Kidney tubule cell (primary cell): Measurements from ENCODE around the gene ARL4D.
"Not testable (repeated sequence)": the region's sequence is repeated elsewhere in the genome, so short reads cannot be mapped to it uniquely, and the experiment has no call there.

Experiments
- DNase-seq: peaks from one replicate; pipeline ENCODE4 v3.0.0-alpha.2; 2018; ENCODE audit warnings: low spot score

The ARL4D gene, protein sequence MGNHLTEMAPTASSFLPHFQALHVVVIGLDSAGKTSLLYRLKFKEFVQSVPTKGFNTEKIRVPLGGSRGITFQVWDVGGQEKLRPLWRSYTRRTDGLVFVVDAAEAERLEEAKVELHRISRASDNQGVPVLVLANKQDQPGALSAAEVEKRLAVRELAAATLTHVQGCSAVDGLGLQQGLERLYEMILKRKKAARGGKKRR

DNA sequence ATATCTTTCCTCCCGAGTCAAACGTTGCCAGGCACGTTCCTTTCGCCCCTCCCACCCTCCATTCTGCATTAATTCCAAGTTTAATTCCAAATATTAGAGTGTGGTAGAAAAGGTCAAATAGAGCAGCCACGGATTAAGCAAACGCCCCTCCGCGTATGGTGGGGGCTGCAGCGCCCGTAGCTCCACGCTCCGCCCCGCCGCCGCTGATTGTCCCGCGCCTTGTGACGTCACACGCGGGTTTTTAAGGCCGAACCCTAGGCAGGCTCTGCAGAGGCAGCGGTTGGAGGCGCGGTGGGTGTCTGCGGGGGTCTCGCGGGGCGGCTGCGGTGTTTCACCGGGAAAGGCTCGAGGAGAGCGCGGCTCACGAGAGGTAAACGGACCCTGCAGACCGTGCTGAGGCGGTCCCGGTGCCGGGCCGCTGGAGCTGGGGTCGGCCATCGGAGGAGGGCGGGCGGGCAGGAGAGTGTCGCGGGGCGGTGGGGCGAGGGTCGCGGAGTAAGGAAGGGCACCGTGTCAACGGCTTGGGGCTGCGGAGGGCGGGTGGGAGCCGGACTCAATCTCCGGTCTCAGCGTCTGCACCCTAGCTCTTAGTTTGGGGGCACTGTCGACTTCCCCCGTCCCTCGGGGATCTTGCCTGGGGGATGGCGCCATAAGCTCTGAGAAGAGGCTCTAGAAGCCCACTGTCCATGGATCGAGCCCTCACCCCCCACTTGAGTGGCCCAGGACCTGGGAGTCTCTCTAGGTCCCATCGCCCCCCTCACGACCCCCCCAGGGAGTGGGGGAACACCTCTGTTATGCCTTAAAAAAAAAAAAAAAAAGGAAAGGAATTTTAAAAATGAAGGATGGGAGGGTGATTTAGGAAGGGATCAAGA is at the start of gene ARL4D:
TSS of gene ARL4D (plus strand) at position 270 of the 872 bp plus-strand sequence. CDS start 740 bp downstream, outside the sequence.
- peak; percentile 67 for DNase-seq

DNA sequence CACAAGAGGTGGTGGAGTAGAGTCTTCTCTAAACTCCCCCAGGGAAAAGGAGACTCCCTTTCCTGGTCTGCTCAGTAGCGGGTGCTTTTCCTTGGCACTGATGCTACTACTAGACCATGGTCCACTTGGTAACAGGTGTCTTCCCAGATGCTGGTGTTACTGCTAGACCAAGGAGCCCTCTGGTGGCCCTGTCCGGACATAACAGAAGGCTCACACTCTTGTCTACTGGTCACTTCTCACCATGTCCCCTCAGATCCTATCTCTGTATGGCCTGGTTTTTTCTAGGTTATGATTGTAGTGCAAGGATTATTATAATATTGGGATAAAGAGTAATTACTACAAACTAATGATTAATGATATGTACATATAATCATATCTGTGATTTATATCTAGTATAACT is 49.7 kb upstream of the ARL4D start:
- DNase-seq: no peak

DNA sequence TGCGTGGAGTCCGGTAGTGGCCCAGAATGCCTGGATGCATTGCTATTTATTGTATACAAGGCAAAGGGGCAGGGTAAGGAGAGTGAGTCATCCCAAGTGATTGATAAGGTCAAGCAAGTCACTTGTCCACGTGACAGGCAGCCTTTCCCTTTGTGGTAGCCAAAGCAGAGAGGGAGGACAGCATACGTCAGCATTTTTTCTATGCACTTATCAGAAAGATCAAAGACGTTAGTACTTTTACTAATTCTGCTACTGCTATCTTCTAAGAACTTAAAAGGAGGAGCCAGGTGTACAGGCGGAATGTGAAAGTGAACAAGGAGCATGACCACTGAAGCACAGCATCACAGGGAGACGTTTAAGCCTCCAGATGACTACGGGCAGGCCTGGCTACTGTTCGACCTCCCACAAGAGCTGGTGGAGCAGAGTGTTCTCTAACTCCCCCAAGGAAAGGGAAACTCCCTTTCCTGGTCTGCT is 47.9 kb upstream of the ARL4D start:
- DNase-seq: no peak

DNA sequence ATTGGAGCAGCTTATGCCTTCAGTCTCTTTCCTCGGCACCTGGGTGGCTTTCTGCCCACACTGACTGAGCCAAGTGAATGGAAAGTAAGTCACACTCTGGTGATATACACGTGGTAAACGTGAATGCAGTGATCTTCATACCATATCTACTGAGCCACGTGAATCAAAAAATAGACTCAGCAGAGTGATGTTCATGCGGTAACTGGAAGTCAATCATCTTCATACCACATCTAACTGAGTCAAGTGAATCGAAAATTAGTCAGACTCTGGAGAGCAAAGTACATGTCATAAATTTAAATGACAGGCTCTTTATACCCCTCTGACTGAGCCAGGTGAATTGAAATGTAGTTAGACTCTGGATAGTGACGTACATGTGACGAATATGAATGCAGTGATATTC is 47.1 kb upstream of the ARL4D start:
- DNase-seq: peak; percentile 51

DNA sequence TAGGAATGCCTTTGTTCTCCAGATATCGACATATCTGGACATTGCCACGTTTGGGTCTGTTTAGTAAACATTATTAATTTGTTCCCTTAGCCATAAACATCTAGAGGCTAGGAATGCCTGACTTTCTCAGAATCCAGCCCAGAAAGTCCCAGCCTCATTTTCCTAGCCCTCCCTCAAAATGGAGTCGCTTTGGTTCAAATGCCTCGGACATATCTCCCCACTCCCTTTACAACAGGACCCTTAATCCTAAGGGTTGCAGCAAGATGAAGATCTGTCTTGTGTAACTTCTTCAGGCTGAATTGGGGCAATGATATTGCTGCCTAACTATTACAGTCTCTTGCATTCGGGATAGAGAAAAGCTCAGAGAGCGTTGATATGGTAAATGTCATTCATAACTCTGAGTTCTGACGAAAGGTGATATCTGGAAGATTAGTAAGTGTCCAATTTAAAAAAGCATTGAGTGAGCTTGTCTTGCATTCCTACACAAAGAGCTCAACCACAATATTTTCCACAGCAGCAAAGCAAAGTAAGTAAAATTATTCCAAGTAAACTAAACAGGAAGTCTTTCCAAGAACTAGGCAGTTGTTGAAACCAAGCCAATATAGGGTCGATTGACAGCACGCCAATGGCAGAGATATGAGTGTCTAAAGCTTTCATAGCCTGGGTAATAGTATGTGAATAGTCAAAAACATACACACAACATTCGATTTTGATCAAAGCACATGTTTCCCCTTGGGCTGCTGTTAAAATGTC is 46.0 kb upstream of the ARL4D start:
- DNase-seq: no peak

DNA sequence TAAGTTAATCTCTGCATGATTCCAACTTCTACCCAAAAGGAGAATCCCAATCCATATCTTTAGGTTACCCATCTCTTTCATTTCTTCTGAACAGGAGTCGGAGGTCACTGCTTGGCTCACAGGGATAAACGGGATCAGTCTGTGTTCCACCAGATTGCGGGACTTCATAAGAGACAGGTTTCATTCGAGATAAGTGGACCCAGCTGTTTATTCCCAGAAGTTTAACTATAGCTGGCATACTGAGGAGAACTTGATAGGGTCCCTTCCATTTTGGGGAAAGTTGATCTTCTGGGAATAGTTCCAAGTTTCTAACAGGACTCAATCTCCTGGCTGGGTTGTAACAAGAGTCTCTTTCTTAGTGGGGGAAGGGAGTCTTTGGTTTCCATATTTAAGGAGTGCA is 45.4 kb upstream of the ARL4D start:
- DNase-seq: no peak

DNA sequence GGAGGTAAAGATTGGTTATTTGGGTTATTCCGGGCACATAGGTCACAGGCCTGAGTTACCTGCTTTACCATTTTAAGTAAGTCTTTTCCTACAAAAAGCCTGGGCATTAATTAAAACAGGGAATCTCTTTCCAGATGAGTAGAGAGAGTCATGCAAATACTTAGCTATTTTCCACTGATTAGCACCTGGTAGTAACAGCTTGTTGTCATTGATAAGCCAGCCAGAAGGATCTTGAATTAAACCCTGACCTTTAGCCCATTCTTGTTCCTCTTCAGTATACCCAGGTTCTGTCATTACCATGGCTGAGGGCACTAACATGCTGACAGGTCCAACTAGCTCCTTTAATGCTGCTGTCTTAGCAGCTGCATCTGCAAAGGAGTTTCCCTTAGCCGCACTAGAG is 44.4 kb upstream of the ARL4D start:
- no peak for DNase-seq

DNA sequence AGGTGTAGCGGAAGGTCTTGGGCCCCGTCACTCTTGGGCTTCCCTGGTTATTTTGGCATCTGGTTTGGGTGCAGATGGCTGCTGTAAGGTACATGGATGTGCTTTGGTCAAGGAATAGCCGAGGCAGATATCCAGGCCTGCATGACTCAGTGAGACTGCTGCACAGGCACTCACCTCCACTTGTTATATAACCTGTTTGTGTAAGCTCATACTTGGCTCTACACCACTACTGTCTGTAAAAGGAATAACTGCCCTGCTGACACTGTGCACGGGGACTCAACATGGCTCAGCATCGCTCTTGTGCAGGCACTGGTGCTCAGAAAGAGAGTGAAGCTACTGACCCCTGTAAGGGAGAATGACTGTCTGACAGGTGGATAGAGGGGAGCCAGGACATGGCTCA is 42.3 kb upstream of the ARL4D start:
- DNase-seq: no peak

DNA sequence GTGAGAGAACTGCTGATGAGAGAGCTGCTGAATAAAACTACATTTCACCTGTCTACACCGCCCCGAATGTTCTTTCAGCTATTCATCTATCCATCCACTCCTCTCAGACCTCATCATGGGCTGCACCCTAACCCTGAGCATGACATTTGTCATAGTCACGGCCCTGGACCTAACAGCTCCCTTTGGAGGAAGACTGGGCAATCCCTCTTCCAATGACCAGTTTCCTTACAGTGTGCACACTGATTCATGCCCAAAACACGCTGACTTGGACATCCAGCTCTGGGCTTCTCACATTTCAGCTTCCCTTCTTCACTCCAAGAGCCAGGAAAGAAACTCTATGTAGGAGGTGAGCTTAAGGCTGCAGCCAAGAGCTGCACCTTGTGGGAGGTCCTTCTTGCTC is 41.8 kb upstream of the ARL4D start:
- DNase-seq: peak; percentile 83

DNA sequence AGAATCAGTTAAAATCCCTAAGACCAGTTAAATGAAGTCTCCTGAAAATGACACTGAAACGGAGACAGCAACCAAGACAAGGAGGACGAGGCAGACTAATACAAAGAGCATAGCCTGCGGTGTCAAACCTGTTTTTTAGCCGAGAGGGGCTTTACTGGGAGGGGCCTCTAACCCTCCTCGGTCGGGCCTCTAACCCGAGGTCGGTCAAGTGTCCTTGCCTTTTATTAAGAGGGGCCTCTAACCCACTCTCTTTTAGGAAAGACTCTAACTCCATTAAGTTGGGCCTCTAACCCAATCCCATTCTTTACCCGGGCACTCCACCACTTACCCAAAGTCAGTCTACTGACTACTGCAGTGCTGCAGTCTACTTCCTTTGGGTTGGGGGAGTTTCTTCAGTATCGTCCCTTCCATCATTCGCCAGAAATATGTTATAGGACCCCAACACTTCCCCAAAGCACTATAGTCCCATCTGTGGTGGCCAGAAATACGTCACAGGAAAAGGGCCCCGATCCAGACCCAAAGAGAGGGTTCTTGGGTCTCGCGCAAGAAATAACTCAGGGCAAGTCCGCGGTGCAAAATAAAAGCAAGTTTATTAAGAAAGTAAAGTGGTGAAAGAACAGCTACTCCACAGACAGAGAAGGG is 39.2 kb upstream of the ARL4D start:
- DNase-seq: no peak

DNA sequence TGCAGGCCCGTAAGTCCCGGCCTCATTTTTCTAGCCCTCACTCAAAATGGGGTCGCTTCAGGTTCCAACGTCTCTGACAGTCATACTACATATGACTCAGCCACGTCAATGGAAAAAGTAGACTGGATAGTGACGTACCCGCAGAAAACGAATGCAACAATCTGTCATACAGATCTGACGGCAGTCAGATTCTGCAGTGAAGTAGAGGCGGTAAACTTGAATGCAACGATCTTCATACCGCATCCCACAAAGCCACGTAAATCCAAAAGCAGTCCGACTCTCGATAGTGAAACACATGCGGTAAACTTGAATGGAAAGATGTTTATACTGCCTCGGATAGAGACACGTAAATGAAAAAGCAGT is 38.4 kb upstream of the ARL4D start:
- DNase-seq: peak; percentile 77

DNA sequence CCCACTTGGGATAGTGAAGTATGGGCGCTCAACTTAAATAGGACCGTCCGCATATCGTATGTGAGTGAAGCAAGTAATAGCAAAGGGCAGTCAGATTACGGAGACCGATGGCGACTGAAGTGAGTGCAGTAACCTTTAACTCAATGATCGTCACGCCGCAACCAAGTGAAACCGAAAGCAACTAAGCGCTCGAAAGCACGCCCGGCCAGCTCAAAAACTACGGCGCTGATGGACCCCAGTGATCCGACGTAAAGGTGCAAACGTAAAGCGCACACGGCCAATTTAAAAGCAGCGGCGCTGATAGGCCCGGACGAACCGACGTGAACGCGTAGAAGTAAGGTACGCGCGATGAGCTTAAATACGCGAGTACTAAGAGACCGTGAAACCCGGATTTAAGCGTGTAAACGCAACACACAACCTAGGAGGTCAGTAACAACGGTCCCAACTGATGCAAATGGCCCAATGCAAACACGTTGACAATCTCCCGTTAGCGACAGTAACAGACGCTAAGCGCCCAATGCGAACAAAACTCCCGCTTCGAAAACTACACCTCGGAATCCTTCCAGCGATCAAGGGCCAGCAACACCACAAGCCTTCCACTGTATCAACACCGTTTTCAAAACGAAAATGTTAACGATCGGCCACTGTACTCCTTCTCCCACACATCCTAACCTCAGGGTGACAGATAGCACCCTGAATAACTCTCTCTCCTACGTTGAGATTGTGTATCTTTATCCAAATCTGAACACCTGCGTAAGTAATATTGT is 37.9 kb upstream of the ARL4D start:
- DNase-seq: peak; percentile 100

DNA sequence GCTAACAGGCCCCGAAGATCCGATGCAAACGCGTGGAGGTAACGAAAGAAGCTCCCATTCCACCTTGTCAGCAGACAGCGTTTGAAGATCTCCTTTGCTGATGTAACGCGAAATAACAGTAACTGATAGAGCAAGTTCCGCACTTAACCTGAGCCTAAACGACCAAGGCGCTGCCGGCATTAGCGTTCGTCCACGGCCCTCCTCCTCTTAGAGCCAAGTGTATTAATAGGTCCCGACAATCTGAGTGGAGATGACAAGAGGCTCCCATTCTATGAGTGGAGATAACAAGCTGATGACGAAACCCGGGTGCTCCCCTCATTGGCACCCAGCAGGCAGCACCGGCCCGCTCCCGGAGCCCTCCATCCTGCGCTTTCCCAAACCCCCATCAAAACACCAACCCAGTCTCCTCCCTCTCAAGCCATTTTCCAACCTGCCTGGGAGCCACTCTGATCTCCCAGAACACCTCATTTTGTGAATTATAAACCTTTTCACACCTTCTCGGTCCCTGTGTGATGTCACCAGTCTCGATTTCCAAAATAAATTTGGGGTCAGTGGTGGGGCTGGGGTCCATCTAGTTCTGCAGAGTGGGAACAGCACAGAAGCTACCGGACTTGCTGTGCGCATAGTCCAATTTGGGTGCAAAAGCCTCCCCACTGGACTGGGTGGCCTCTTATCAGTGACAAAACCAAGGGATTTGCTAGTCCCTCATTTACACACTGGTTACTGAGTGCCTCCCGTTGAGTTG is 35.4 kb upstream of the ARL4D start:
- DNase-seq: no peak

DNA sequence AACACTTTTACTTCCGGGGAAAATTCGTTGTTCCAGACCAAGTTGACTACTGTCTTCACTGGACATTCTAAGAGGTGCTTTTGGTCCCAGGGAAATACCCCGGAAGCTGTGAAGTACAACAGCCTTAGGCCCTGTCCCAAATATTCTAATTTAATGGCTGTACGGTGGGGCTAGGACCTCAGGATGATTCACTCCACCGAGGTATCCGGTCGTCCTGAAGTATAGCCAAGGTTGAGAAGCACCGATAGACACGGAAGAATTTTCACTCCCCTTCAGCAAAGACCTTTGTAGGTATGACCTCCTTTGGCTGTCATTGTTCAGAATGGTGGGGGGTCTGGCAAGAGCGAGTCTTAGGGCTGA is 34.9 kb upstream of the ARL4D start:
- DNase-seq: no peak

DNA sequence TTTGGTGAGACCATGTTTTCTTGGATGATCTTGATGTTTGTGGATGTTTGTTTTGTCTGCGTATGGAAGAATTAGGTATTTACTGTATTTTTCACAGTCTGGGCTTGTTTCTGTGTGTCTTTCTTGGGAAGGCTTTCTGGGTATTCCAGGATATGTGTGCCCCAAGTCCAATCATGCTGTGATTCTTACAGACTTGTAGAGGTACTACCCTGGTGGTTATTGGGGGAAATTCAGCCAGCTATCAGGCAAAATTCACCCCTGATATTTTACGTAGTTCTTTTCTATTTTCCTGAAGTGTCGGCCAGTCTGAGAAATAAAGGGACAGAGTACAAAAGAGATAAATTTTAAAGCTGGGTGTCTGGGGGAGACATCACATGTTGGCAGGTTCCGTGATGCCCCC is 33.4 kb upstream of the ARL4D start:
- DNase-seq: no peak

DNA sequence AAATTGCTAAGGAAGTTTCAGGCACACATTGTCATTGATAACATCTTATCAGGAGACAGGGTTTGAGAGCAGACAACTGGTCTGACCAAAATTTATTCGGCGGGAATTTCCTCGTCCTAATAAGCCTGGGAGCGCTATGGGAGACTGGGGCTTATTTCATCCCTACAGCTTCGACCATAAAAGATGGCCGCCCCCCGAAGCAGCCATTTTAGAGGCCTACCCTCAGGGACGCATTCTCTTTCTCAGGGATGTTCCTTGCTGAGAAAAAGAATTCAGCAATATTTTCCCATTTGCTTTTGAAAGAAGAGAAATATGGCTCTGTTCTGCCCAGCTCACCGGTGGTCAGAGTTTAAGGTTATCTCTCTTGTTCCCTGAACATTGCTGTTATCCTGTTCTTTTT is 32.9 kb upstream of the ARL4D start:
- DNase-seq: not testable (repeated sequence)

DNA sequence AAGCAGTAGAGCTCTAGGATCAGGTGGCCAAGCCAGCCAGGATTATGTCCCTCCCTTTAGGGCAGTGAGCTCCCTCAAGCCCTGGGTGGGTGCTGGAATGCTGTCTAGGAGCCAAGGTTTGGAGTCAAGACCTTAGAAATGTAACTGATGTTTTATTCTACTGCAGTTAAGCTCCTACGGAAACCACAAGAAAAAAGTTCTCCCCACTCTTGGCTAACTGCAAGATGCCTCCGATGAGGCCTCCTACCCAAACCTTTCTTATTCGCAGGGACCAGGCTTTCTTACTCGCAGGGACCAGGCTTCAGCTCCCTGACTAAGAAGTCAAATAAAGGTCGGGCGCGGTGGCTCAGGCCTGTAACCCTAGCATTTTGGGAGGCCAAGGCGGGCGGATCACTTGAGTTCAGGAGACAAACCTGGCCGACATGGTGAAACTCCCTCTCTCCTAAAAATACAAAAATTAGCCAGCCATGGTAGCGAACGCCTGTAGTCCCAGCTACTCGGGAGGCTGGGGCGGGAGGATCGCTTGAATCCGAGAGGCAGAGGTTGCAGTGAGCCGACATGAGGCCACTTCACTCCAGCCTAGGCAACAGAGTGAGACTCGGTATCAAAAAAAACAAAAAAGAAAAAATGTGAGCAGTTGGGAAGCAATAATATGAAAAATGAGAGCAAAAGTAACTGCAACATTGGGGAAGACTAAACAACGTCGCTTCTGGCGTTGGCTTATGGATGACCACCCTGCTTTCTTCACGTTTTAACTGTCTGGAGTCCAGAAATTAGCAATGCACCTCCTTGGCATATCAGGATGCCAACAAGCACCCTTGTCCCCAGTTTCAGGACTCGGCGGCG is 31.7 kb upstream of the ARL4D start:
- no peak for DNase-seq

DNA sequence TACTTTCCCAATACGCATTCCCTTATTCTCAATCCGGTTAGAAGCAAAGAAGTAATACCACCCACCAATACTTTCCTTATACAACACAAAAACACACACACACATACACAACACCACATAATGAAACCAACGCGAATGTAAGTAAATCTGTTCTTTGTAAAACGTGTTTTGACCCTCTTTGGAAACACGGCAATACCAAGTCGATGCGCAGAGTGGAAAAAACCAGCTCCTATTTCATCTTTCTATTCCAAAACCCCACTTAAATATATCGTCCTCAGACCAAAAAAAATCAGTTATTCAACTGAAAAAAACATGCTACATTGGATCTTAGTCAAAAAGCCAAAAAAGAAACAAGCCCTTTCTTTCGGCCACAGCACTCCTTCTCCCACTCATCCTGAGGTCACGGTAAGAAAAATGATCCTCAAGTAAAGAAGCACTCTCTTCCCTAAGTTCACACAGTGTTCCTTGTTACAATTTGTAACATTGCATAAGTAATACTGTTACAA is 31.0 kb upstream of the ARL4D start:
- peak; percentile 96 for DNase-seq

DNA sequence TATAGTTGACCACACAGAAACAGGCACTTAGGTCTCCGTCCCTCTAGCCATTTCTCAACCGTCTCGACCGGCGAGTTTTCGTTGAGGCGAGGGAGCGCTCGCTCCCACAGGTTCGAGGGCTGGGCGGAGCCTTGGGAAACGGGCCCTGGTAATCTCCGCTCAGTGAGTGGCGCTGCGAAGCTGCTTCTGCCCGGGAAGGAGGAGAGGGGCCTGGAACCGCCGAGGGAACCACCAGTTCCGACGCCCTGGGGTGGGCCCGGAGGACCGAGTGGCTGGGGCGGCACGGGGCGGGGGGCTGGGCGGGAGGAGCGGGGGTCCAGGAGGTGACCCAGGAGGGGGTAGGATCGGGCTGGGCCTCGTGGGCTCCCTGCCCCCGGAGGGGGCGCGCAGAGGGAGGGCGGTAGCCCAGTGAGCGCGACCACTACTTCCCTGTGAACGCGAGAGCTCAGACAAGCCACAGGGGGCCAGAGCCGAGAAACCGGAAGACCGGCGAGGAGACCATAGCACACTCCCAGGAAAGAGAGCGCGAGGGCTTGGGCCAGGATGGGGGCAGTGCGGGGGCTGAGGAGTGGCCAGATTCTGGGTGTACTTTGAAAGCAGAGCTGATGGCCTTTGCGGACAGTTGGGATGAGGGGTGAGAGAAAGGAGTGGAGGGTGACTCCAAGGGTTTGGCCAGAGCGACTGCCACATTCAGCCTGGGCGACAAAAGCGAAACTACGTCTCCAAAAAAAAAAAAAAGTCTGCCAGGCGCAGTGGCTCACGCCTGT is 29.9 kb upstream of the ARL4D start:
- peak; percentile 82 for DNase-seq
